Mucosa of stomach (tissue), 1 donor: ENCODE measurements around the gene DDTL.

ENCODE experiments used
- H3K27me3 ChIP-seq: one replicate; pipeline ENCODE4 v1.7.0; 2013; ENCODE audit warnings: mild to moderate bottlenecking, low read length; ENCODE audit not compliant: control insufficient read depth, insufficient read depth
- H3K36me3 ChIP-seq: one replicate; pipeline ENCODE4 v1.7.0; 2013; ENCODE audit warnings: low read length; ENCODE audit not compliant: control insufficient read depth, insufficient read depth
- H3K4me1 ChIP-seq: one replicate; pipeline ENCODE4 v1.7.0; 2013; ENCODE audit warnings: mild to moderate bottlenecking, low read length; ENCODE audit not compliant: control insufficient read depth, insufficient read depth
- H3K4me3 ChIP-seq: one replicate; pipeline ENCODE4 v1.7.0; 2013; ENCODE audit warnings: low read length
- H3K9ac ChIP-seq: one replicate; pipeline ENCODE4 v1.7.0; 2013; ENCODE audit warnings: mild to moderate bottlenecking, low read length, moderate library complexity
- H3K9me3 ChIP-seq: one replicate; pipeline ENCODE4 v1.7.0; 2013; ENCODE audit warnings: mild to moderate bottlenecking, low read length, moderate library complexity; ENCODE audit not compliant: control insufficient read depth
- donor health status: Pancreatic carcinoma.

Gene DDTL

DNA sequence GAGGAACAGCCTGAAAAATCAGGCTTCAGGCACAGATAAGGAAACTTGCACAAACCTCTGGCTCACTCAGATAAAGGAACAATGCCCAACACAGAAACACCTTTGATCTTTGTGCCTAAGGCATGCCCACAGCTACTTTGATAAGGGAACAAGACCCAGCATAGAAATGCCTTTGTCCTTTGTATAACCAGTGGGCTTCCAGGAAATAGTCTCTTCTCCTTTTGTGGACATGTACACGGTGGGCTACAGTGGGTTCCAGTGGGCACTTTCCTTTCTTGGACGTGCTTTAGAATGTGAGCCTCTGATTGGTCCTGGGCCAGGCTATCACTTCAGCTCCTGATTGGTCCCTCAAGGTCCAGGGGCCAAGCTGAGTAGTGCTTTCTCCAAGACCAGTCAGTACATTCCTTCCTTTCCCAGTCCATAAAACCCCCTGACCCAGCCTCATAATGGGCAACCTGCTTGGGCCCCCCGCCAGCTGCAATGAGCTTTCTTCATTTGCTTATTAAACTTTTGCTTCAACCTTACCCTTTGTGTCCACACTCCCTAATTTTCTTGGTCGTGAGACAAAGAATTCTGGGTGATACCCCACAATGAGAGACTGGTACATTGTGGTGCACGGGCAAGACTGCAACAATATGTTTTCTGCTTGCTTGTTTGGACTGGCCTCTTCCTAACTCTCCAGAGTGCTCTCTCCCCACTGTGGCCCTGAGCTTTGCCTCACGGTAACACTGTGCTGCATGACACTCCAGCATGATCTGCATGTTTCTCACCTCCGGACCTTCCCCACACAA is 42.7 kb downstream of the DDTL start:
- peaks cover 36% of the 10 kb centered on the region for H3K4me1 ChIP-seq
- no peaks in the 10 kb centered on the region for H3K36me3 ChIP-seq
- H3K4me3 ChIP-seq, result no peak overlapping the region
- no peaks in the 10 kb centered on the region for H3K9me3 ChIP-seq
- H3K27me3 ChIP-seq, result no peaks in the 10 kb centered on the region
- no peak overlapping the region for H3K9ac ChIP-seq

DNA sequence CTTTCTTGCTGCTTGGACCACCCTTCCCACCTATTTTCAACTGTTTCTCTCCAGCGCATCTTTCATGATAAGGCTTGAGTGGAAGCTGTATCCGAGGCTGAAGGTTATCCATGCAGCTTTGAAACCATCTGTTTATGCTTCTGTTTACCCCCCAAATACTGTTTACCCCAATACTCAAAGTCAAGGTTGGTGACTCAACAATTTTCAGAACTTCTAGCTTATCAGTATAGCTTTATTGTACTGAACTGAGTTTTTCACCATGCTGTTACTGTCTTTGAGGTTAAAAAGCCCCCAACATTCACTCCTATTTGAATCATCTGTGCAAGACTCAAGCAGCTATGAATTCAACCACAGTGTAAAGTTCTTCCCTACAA is 43.3 kb downstream of the DDTL start:
- Histone ChIP-seq H3K27me3 (no peaks in the 10 kb centered on the region), H3K4me1 (peaks cover 36% of the 10 kb centered on the region), H3K4me3 (no peak overlapping the region), H3K9me3 (no peaks in the 10 kb centered on the region), H3K9ac (no peak overlapping the region), H3K36me3 (no peaks in the 10 kb centered on the region)

DNA sequence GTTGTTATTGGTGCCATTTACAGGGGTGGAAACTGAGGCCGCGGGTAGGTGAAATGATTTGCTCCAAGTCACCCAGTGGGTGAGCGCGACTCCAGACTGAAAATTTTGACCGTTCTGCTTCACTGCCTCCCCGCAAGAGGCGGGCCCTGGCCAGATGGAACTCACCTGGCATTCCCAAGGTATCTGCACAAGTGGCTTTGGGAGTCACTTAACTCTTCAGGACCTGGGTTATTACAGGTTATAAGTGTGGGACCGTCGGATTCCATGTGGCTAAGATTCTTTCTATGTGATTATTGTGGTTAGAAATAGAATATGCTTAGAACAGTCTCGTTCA is 45.0 kb downstream of the DDTL start:
- Histone ChIP-seq H3K9ac (peak overlapping the region; percentile 83), H3K27me3 (no peaks in the 10 kb centered on the region), H3K4me3 (peak overlapping the region; percentile 91), H3K36me3 (no peaks in the 10 kb centered on the region), H3K9me3 (no peaks in the 10 kb centered on the region), H3K4me1 (peaks cover 28% of the 10 kb centered on the region)

DNA sequence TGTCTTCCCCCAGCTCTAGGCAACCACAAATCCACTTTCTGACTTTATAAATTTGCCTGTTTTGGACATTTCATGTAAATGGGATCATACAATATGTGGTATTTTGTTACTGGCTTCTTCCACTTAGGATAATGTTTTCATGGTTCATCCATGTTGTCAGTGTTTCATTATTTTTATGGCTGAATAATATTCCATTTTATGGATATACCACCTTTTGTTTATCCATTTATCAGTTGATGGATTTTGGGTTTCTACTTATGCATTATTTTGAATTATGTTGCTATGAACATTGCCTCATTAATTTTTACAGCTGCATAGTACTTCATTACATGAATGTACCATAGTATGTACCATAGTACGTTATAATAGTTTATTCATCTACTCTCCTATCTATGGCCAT is 49.5 kb downstream of the DDTL start:
- Histone ChIP-seq H3K9me3 (no peaks in the 10 kb centered on the region), H3K9ac (no peak overlapping the region), H3K36me3 (no peaks in the 10 kb centered on the region), H3K4me1 (no peaks in the 10 kb centered on the region), H3K4me3 (no peak overlapping the region), H3K27me3 (no peaks in the 10 kb centered on the region)

DNA sequence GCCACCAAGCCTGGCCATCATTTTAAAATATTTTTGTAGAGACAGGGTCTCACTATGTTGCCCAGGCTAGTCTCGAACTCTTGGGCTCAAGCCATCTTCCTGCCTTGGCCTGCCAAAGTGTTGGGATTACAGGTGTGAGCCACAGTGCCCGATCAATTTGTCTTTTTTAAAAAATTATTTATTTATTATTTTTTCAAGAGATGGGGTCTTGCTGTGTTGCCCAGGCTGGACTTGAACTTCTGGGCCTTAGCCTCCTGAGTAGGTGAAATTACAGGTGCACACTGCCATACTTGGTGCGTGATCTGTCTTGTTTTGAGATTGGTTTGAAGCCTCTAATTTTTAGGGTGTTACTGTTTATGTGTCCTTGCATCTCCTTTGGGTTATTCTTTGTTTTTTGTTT is 54.6 kb downstream of the DDTL start:
- Histone ChIP-seq H3K27me3 (no peaks in the 10 kb centered on the region), H3K36me3 (no peaks in the 10 kb centered on the region), H3K4me1 (no peaks in the 10 kb centered on the region), H3K9ac (no peak overlapping the region), H3K9me3 (no peaks in the 10 kb centered on the region), H3K4me3 (no peak overlapping the region)
